Panc1 (cell line): ENCODE data around the gene SLC9B1. TPM values are rescaled to one million over a fixed set of nuclear protein-coding genes. Genes with fewer than 3 reads are reported as not detected.

ENCODE experiments used
- ATAC-seq: fragments of 200-7000 bp; cut with Tn5 transposase; 2 replicates; pipeline ENCODE4 v1.9.1; 2020; ENCODE audit warnings: mild to moderate bottlenecking, moderate library complexity
- BruUV-seq: library from RNA; stranded (reverse); fragments of 400-500 nt; replicated peaks from 2 replicates; lab custom pipeline; 2021; lab: Mats Ljungman, UMichigan
- CTCF ChIA-PET: fragments of 300-600 bp; sonication (Branson Sonifier 250); formaldehyde crosslinking; loops from one replicate; lab custom pipeline; 2022; ENCODE audit warnings: antibody characterized with exemption; lab: Charles Lee
- POLR2A ChIA-PET: fragments of 300-600 bp; sonication (Branson Sonifier 250); formaldehyde crosslinking; loops from one replicate; lab custom pipeline; 2022; ENCODE audit warnings: antibody characterized with exemption; lab: Charles Lee
- DNase-seq: peaks from one replicate; pipeline ENCODE4 v3.0.0-alpha.2; 2010; ENCODE audit warnings: low read depth, low spot score
- H3K27ac ChIP-seq: 2 replicates; pipeline ENCODE4 v1.5.1; 2011; ENCODE audit warnings: mild to moderate bottlenecking, low read length, inconsistent platforms
- H3K27me3 ChIP-seq: fragments of 200-500 bp; sonication (Bioruptor generic); 2 replicates; pipeline ENCODE4 v1.6.0; 2014; ENCODE audit warnings: low read length, inconsistent platforms; ENCODE audit not compliant: control insufficient read depth, insufficient read depth
- H3K36me3 ChIP-seq: fragments of 200-500 bp; sonication (Bioruptor generic); 2 replicates; pipeline ENCODE4 v1.5.1; 2014; ENCODE audit warnings: inconsistent platforms, mild to moderate bottlenecking, low read length, moderate library complexity; ENCODE audit not compliant: control insufficient read depth, insufficient read depth
- H3K4me1 ChIP-seq: 2 replicates; pipeline ENCODE4 v1.5.1; 2011; ENCODE audit warnings: inconsistent platforms, mild to moderate bottlenecking, low read length, moderate library complexity; ENCODE audit not compliant: control insufficient read depth, insufficient read depth
- H3K4me3 ChIP-seq, 2 experiments: 2 replicates each; pipeline ENCODE4 v1.5.1; 2011 to 2012; ENCODE audit warnings: low read depth in 2 of 2, low read length in 2 of 2, mild to moderate bottlenecking in 2 of 2, inconsistent platforms in 1 of 2, moderate library complexity in 1 of 2
- H3K9me3 ChIP-seq: fragments of 200-500 bp; sonication (Bioruptor generic); 2 replicates; pipeline ENCODE4 v1.5.1; 2014; ENCODE audit warnings: low read depth, mild to moderate bottlenecking, inconsistent platforms, low read length, moderate library complexity; ENCODE audit not compliant: control insufficient read depth, insufficient read depth
- POLR2AphosphoS5 ChIP-seq: IDR thresholded peaks from 2 replicates; pipeline ENCODE4 v1.6.1; 2012; ENCODE audit warnings: mild to moderate bottlenecking, low read depth, low read length, moderate library complexity
- SIN3A ChIP-seq: IDR thresholded peaks from 2 replicates; pipeline ENCODE4 v1.6.1; 2012; ENCODE audit warnings: low read depth, mild to moderate bottlenecking, low read length, moderate library complexity, borderline replicate concordance; ENCODE audit not compliant: insufficient read depth
- TCF7L2 ChIP-seq: IDR thresholded peaks from 2 replicates; pipeline ENCODE4 v1.6.1; 2011; ENCODE audit warnings: mild to moderate bottlenecking, low read depth, low read length, inconsistent platforms
- in situ Hi-C: cut with HindIII; loops from 2 replicates; pipeline ENCODE4 v1.10.0; 2016; ENCODE audit warnings: low sequenced_read_pairs, low pct_unique_long_range_greater_than_20kb
- intact Hi-C: fragments of 100-400 bp; cut with micrococcal nuclease; formaldehyde crosslinking; loops from one replicate; pipeline ENCODE4 v1.10.0; 2022; ENCODE audit not compliant: unreplicated experiment
- total RNA-seq: library from RNA; stranded (reverse); gene quantifications from one replicate; pipeline ENCODE4 v1.2.1, GENCODE V29; 2021; ENCODE audit not compliant: unreplicated experiment
- TF ChIP-seq, protein P1 (sequence below): fragments of 450-650 bp; IDR thresholded peaks from 2 replicates; pipeline ENCODE4 v1.5.1; 2017; ENCODE audit warnings: mild to moderate bottlenecking
- TF ChIP-seq, protein P2 (sequence below), 2 experiments: IDR thresholded peaks; 2 replicates each; pipeline ENCODE4 v1.6.1; 2011 to 2012; ENCODE audit warnings: low read depth in 2 of 2, control low read depth in 1 of 2, low read length in 1 of 2, mild to moderate bottlenecking in 1 of 2, moderate library complexity in 1 of 2; ENCODE audit not compliant: insufficient read depth in 1 of 2

Gene SLC9B1
- total RNA-seq, 1 experiment from 2014 or later: 0.41 TPM

- Histone ChIP-seq H3K4me3 (no peak overlapping the region), H3K9me3 (peaks cover 6% of the 10 kb centered on the region; the same call in 1 of the 2 replicates), H3K4me1 (no peaks in the 10 kb centered on the region), H3K27me3 (no peaks in the 10 kb centered on the region), H3K27ac (no peak overlapping the region), H3K36me3 (no peaks in the 10 kb centered on the region; the same call in 1 of the 2 replicates)
- DNase-seq: no peak
- no peak for TF ChIP-seq SIN3A
- TF ChIP-seq, protein P1, sequence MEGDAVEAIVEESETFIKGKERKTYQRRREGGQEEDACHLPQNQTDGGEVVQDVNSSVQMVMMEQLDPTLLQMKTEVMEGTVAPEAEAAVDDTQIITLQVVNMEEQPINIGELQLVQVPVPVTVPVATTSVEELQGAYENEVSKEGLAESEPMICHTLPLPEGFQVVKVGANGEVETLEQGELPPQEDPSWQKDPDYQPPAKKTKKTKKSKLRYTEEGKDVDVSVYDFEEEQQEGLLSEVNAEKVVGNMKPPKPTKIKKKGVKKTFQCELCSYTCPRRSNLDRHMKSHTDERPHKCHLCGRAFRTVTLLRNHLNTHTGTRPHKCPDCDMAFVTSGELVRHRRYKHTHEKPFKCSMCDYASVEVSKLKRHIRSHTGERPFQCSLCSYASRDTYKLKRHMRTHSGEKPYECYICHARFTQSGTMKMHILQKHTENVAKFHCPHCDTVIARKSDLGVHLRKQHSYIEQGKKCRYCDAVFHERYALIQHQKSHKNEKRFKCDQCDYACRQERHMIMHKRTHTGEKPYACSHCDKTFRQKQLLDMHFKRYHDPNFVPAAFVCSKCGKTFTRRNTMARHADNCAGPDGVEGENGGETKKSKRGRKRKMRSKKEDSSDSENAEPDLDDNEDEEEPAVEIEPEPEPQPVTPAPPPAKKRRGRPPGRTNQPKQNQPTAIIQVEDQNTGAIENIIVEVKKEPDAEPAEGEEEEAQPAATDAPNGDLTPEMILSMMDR: no peak
- TF ChIP-seq, protein P2, sequence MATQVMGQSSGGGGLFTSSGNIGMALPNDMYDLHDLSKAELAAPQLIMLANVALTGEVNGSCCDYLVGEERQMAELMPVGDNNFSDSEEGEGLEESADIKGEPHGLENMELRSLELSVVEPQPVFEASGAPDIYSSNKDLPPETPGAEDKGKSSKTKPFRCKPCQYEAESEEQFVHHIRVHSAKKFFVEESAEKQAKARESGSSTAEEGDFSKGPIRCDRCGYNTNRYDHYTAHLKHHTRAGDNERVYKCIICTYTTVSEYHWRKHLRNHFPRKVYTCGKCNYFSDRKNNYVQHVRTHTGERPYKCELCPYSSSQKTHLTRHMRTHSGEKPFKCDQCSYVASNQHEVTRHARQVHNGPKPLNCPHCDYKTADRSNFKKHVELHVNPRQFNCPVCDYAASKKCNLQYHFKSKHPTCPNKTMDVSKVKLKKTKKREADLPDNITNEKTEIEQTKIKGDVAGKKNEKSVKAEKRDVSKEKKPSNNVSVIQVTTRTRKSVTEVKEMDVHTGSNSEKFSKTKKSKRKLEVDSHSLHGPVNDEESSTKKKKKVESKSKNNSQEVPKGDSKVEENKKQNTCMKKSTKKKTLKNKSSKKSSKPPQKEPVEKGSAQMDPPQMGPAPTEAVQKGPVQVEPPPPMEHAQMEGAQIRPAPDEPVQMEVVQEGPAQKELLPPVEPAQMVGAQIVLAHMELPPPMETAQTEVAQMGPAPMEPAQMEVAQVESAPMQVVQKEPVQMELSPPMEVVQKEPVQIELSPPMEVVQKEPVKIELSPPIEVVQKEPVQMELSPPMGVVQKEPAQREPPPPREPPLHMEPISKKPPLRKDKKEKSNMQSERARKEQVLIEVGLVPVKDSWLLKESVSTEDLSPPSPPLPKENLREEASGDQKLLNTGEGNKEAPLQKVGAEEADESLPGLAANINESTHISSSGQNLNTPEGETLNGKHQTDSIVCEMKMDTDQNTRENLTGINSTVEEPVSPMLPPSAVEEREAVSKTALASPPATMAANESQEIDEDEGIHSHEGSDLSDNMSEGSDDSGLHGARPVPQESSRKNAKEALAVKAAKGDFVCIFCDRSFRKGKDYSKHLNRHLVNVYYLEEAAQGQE (IDR thresholded peaks at IDR 0.05; ENCODE audit: insufficient read depth in 1 of 2, low read depth in 2 of 2, low read length in 1 of 2): no peak
- no peak for TF ChIP-seq TCF7L2
- TF ChIP-seq POLR2AphosphoS5: no peak
- CTCF ChIA-PET: no interaction called here
- ATAC-seq: no peak
- no TSS peak for BruUV-seq
- in situ Hi-C loops: no loop called here
- POLR2A ChIA-PET: no interaction called here
- intact Hi-C loops: no loop called here
Observed at GRCh38 chr4:102858828-102859464, 160.6 kb downstream of the SLC9B1 start.

Other genes with a start within 250 kb of the SLC9B1 start
- 191 TPM for gene UBE2D3, start 192.2 kb downstream of the SLC9B1 start, total RNA-seq
- 39.0 TPM for gene CISD2, start 150.7 kb downstream of the SLC9B1 start, total RNA-seq
- 14.6 TPM for gene SLC9B2, start 57.1 kb upstream of the SLC9B1 start, total RNA-seq
- 0.98 TPM for gene BDH2, start 80.1 kb upstream of the SLC9B1 start, total RNA-seq
- gene CENPE, start 178.6 kb upstream of the SLC9B1 start, total RNA-seq: 25.2 TPM